ENCODE data around the gene EPHA4. TPM values are rescaled to one million over a fixed set of nuclear protein-coding genes. Genes with fewer than 3 reads are reported as not detected.

The EPHA4 gene
- total RNA-seq, 1 donor from 2014 or later = 30.1 TPM

- no peak for FAIRE-seq
- H3K4me1 Mint-ChIP-seq (ENCODE audit: low read depth, unreplicated experiment) = peaks cover 5% of the 10 kb centered on the region
- H3K9ac ChIP-seq (ENCODE audit: low read length) = no peak overlapping the region
- H3K4me3 Mint-ChIP-seq (ENCODE audit: unreplicated experiment) = no peak overlapping the region
- H3K4me3 ChIP-seq (ENCODE audit: insufficient read depth, low read depth, low read length) = no peak overlapping the region
- H3K27ac Mint-ChIP-seq (ENCODE audit: unreplicated experiment) = no peak overlapping the region
- H3K27me3 ChIP-seq (ENCODE audit: insufficient read depth, low read length) = no peaks in the 10 kb centered on the region
- peaks cover 21% of the 10 kb centered on the region for H3K36me3 Mint-ChIP-seq (ENCODE audit: low read depth, unreplicated experiment)
- no peaks in the 10 kb centered on the region for H3K9me3 Mint-ChIP-seq (ENCODE audit: unreplicated experiment)
- no peak for DNase-seq (ENCODE audit: low read depth)
- no peaks in the 10 kb centered on the region for H4K20me1 ChIP-seq (ENCODE audit: insufficient read depth, low read length)
- no peak overlapping the region for H3K27ac ChIP-seq (ENCODE audit: low read depth, low read length)
- no peaks in the 10 kb centered on the region for H3K4me1 ChIP-seq (ENCODE audit: insufficient read depth, low read length)
- no peaks in the 10 kb centered on the region for H3K36me3 ChIP-seq (ENCODE audit: insufficient read depth, low read length)
- H3K27me3 Mint-ChIP-seq (ENCODE audit: low read depth, unreplicated experiment) = no peaks in the 10 kb centered on the region
- H3K79me2 ChIP-seq (ENCODE audit: insufficient read depth, low read length) = no peaks in the 10 kb centered on the region
- H3K9me3 ChIP-seq (ENCODE audit: insufficient read depth, low read depth, low read length) = no peaks in the 10 kb centered on the region
- H2AFZ ChIP-seq (ENCODE audit: low read depth, low read length) = no peak overlapping the region
- TF ChIP-seq CTCF (IDR thresholded peaks at IDR 0.05; ENCODE audit: insufficient read depth, low read depth, low read length) (no peak), EZH2 (IDR thresholded peaks at IDR 0.05; ENCODE audit: insufficient read depth, low read length) (no peak)
- no peak overlapping the region for H3K4me2 ChIP-seq (ENCODE audit: low read length)
Observed at GRCh38 chr2:221451862-221452788, 120.0 kb downstream of the EPHA4 start.

GRCh38 chr2:221450280-221450679 lies 121.8 kb downstream of the EPHA4 start:
- no peak overlapping the region for H3K4me3 ChIP-seq (ENCODE audit: insufficient read depth, low read depth, low read length)
- DNase-seq (ENCODE audit: low read depth) (no peak), FAIRE-seq (no peak)
- TF ChIP-seq EZH2 (IDR thresholded peaks at IDR 0.05; ENCODE audit: insufficient read depth, low read length) (no peak), CTCF (IDR thresholded peaks at IDR 0.05; ENCODE audit: insufficient read depth, low read depth, low read length) (no peak)
- no peaks in the 10 kb centered on the region for H3K27me3 Mint-ChIP-seq (ENCODE audit: low read depth, unreplicated experiment)
- no peak overlapping the region for H3K27ac Mint-ChIP-seq (ENCODE audit: unreplicated experiment)
- H3K4me1 Mint-ChIP-seq (ENCODE audit: low read depth, unreplicated experiment) = peaks cover 10% of the 10 kb centered on the region
- H3K4me2 ChIP-seq (ENCODE audit: low read length) = no peak overlapping the region
- H3K27me3 ChIP-seq (ENCODE audit: insufficient read depth, low read length) = no peaks in the 10 kb centered on the region
- H2AFZ ChIP-seq (ENCODE audit: low read depth, low read length) = no peak overlapping the region
- H3K4me1 ChIP-seq (ENCODE audit: insufficient read depth, low read length) = no peaks in the 10 kb centered on the region
- no peaks in the 10 kb centered on the region for H3K36me3 ChIP-seq (ENCODE audit: insufficient read depth, low read length)
- no peaks in the 10 kb centered on the region for H3K79me2 ChIP-seq (ENCODE audit: insufficient read depth, low read length)
- no peaks in the 10 kb centered on the region for H3K9me3 Mint-ChIP-seq (ENCODE audit: unreplicated experiment)
- H3K9ac ChIP-seq (ENCODE audit: low read length) = no peak overlapping the region
- H3K4me3 Mint-ChIP-seq (ENCODE audit: unreplicated experiment) = no peak overlapping the region
- H3K36me3 Mint-ChIP-seq (ENCODE audit: low read depth, unreplicated experiment) = peaks cover 13% of the 10 kb centered on the region
- no peaks in the 10 kb centered on the region for H4K20me1 ChIP-seq (ENCODE audit: insufficient read depth, low read length)
- H3K9me3 ChIP-seq (ENCODE audit: insufficient read depth, low read depth, low read length) = no peaks in the 10 kb centered on the region
- H3K27ac ChIP-seq (ENCODE audit: low read depth, low read length) = no peak overlapping the region

GRCh38 chr2:221449406-221449805 lies 122.7 kb downstream of the EPHA4 start:
- Histone ChIP-seq H3K36me3 (ENCODE audit: insufficient read depth, low read length) (no peaks in the 10 kb centered on the region), H3K4me3 (ENCODE audit: insufficient read depth, low read depth, low read length) (no peak overlapping the region), H3K27ac (ENCODE audit: low read depth, low read length) (no peak overlapping the region), H2AFZ (ENCODE audit: low read depth, low read length) (no peak overlapping the region), H3K9me3 (ENCODE audit: insufficient read depth, low read depth, low read length) (no peaks in the 10 kb centered on the region), H3K27me3 (ENCODE audit: insufficient read depth, low read length) (no peaks in the 10 kb centered on the region), H4K20me1 (ENCODE audit: insufficient read depth, low read length) (no peaks in the 10 kb centered on the region), H3K4me2 (ENCODE audit: low read length) (no peak overlapping the region), H3K4me1 (ENCODE audit: insufficient read depth, low read length) (peaks cover 1% of the 10 kb centered on the region), H3K9ac (ENCODE audit: low read length) (no peak overlapping the region), H3K79me2 (ENCODE audit: insufficient read depth, low read length) (no peaks in the 10 kb centered on the region)
- H3K4me1 Mint-ChIP-seq (ENCODE audit: low read depth, unreplicated experiment) = peaks cover 10% of the 10 kb centered on the region
- no peaks in the 10 kb centered on the region for H3K27me3 Mint-ChIP-seq (ENCODE audit: low read depth, unreplicated experiment)
- no peak overlapping the region for H3K27ac Mint-ChIP-seq (ENCODE audit: unreplicated experiment)
- DNase-seq (ENCODE audit: low read depth) (no peak), FAIRE-seq (no peak)
- peaks cover 9% of the 10 kb centered on the region for H3K36me3 Mint-ChIP-seq (ENCODE audit: low read depth, unreplicated experiment)
- no peak overlapping the region for H3K4me3 Mint-ChIP-seq (ENCODE audit: unreplicated experiment)
- H3K9me3 Mint-ChIP-seq (ENCODE audit: unreplicated experiment) = no peaks in the 10 kb centered on the region
- TF ChIP-seq CTCF (IDR thresholded peaks at IDR 0.05; ENCODE audit: insufficient read depth, low read depth, low read length) = no peak
- TF ChIP-seq EZH2 (IDR thresholded peaks at IDR 0.05; ENCODE audit: insufficient read depth, low read length) = no peak
